HL-60 (cell line): ENCODE results near the gene PLA2G4C.

Experiments
- CTCF ChIP-seq: IDR thresholded peaks from one replicate; pipeline ENCODE4 v1.5.1; 2011; ENCODE audit warnings: low read length, control low read depth, inconsistent platforms; ENCODE audit not compliant: insufficient read depth
- POLR2AphosphoS5 ChIP-seq: IDR thresholded peaks from 2 replicates; pipeline ENCODE4 v1.6.1; 2012; ENCODE audit warnings: low read depth

GRCh38 chr19:48081106-48081505 lies 29.5 kb downstream of the PLA2G4C start:
- no peak for TF ChIP-seq POLR2AphosphoS5
- no peak for TF ChIP-seq CTCF
